Spleen (tissue), 11 donors: ENCODE results near the gene SORBS2. TPM values are rescaled to one million over a fixed set of nuclear protein-coding genes. Genes with fewer than 3 reads are reported as not detected.

ENCODE experiments used
- DNase-seq: peaks from one replicate; pipeline ENCODE4 v3.0.0-alpha.2; 2020
- H3K27ac ChIP-seq, 8 donors: fragments of 200-600 bp; sonication (generic) in 7 of 8; 1 replicate in 4 of 8; 2 replicates in 4 of 8; pipeline versions ENCODE4 v1.5.0 to v1.8.0; 2016 to 2021; ENCODE audit warnings: inconsistent platforms in 4 of 8, mild to moderate bottlenecking in 4 of 8, moderate library complexity in 1 of 8
- H3K27me3 ChIP-seq, 7 donors: fragments of 200-600 bp; sonication (generic) in 6 of 7; replicated peaks in 1 of 7; 1 replicate in 4 of 7; 2 replicates in 3 of 7; pipeline versions ENCODE4 v1.5.0 to v1.8.0; 2016 to 2021; ENCODE audit warnings: inconsistent platforms in 3 of 7, mild to moderate bottlenecking in 1 of 7
- H3K36me3 ChIP-seq, 6 donors: fragments of 200-600 bp; sonication (generic) in 5 of 6; 1 replicate in 4 of 6; 2 replicates in 2 of 6; pipeline versions ENCODE4 v1.5.0 to v1.8.0; 2016 to 2021; ENCODE audit warnings: inconsistent platforms in 2 of 6
- H3K4me1 ChIP-seq, 6 donors: fragments of 200-600 bp; sonication (generic) in 5 of 6; 1 replicate in 3 of 6; 2 replicates in 3 of 6; pipeline versions ENCODE4 v1.5.0 to v1.8.0; 2016 to 2021; ENCODE audit warnings: inconsistent platforms in 3 of 6
- H3K4me3 ChIP-seq, 8 donors: fragments of 200-600 bp; sonication (generic) in 7 of 8; 1 replicate in 4 of 8; 2 replicates in 4 of 8; pipeline versions ENCODE4 v1.5.0 to v1.8.0; 2016 to 2021; ENCODE audit warnings: inconsistent platforms in 4 of 8, mild to moderate bottlenecking in 4 of 8, moderate library complexity in 2 of 8
- H3K9me3 ChIP-seq, 8 donors: fragments of 200-600 bp; sonication (generic) in 7 of 8; 1 replicate in 4 of 8; 2 replicates in 4 of 8; pipeline versions ENCODE4 v1.5.0 to v1.8.0; 2016 to 2021; ENCODE audit warnings: inconsistent platforms in 4 of 8
- POLR2A ChIP-seq, 3 donors: fragments of 450-650 bp; IDR thresholded peaks; one replicate each; pipeline ENCODE4 v1.5.1; 2017; ENCODE audit warnings: antibody characterized with exemption in 3 of 3, mild to moderate bottlenecking in 1 of 3
- POLR2AphosphoS5 ChIP-seq, 3 donors: sonication (generic); formaldehyde crosslinking; IDR thresholded peaks; one replicate each; pipeline ENCODE4 v1.5.1; 2017; ENCODE audit warnings: antibody characterized with exemption in 3 of 3
- WGBS, 5 donors: extraction: QIAGEN DNeasy Blood & Tissue Kit in 3 of 5; methylation state at CpG; one replicate each; pipeline versions ENCODE4 v1.1.5 to v1.1.7; 2013 to 2018; 5-methylcytosine and 5-hydroxymethylcytosine counted together
- intact Hi-C: fragments of 100-400 bp; cut with DNase I; formaldehyde crosslinking; loops from one replicate; pipeline ENCODE4 v1.15.0; 2023; ENCODE audit warnings: low total_unique reads
- polyA plus RNA-seq, 3 donors: library from polyadenylated mRNA; stranded (reverse); fragments of 200-250 nt; gene quantifications; one replicate each; pipeline ENCODE4 v1.2.1, GENCODE V29; 2013
- total RNA-seq, 7 donors: library from RNA; depleted of rRNA in 3 of 7; stranded (reverse); fragments of >200 nt in 3 of 7; fragmentation: NEBNext Ultra II Directional in 4 of 7; extraction: Animal tissue kit (Norgen Biotek cat#: 25700) in 4 of 7; gene quantifications; one replicate each; pipeline versions ENCODE4 v1.1.0 to v1.2.1, GENCODE V29; 2016 to 2021
- TF ChIP-seq, protein P1 (sequence below), 11 experiments: fragments of 200-600 bp in 7 of 11; fragments of 450-650 bp in 4 of 11; sonication (generic) in 4 of 11; IDR thresholded peaks in 8 of 11; conservative IDR thresholded peaks in 3 of 11; 1 replicate in 7 of 11; 2 replicates in 4 of 11; pipeline versions ENCODE4 v1.4.0 to v1.8.0; 2016 to 2021; ENCODE audit warnings: antibody characterized with exemption in 11 of 11, inconsistent platforms in 4 of 11, mild to moderate bottlenecking in 1 of 11
- donor health status: healthy with polysubstance abuse.
- donor health status: DM: no; HTN: no; CAD: no; lungs with moderate emphysema.
- donor health status: DM: no; HTN: no; CAD: no.
- donor health status: Bipolar disorder and iron deficiency.
- donor health status: healthy.
- donor health status: DM: no; HTN: no; CAD: no.
- donor health status: DM: yes; HTN: yes; CAD: no.

The SORBS2 gene
- total and polyA plus RNA-seq, 10 donors = 5.9 to 128 (median 84.8) TPM

- Histone ChIP-seq H3K27ac (no peak overlapping the region), H3K4me3 (no peak overlapping the region), H3K4me1 (peaks cover 0 to 9% (median 0%) of the 10 kb centered on the region in 6 donors), H3K36me3 (no peaks in the 10 kb centered on the region), H3K9me3 (no peaks in the 10 kb centered on the region), H3K27me3 (no peaks in the 10 kb centered on the region)
- intact Hi-C loops = no loop called here
- DNase-seq = no peak
- TF ChIP-seq POLR2A (IDR thresholded peaks at IDR 0.05) = no peak
- TF ChIP-seq, protein P1, sequence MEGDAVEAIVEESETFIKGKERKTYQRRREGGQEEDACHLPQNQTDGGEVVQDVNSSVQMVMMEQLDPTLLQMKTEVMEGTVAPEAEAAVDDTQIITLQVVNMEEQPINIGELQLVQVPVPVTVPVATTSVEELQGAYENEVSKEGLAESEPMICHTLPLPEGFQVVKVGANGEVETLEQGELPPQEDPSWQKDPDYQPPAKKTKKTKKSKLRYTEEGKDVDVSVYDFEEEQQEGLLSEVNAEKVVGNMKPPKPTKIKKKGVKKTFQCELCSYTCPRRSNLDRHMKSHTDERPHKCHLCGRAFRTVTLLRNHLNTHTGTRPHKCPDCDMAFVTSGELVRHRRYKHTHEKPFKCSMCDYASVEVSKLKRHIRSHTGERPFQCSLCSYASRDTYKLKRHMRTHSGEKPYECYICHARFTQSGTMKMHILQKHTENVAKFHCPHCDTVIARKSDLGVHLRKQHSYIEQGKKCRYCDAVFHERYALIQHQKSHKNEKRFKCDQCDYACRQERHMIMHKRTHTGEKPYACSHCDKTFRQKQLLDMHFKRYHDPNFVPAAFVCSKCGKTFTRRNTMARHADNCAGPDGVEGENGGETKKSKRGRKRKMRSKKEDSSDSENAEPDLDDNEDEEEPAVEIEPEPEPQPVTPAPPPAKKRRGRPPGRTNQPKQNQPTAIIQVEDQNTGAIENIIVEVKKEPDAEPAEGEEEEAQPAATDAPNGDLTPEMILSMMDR (IDR thresholded peaks at IDR 0.05 in 8 of 11, conservative IDR thresholded peaks at IDR 0.05 in 3 of 11) = no peak
- no peak for TF ChIP-seq POLR2AphosphoS5 (IDR thresholded peaks at IDR 0.05)
- WGBS, 5 donors = 77 to 86% (median 81%) methylated on average over 13 to 14 of the region's 14 CpGs
These were observed 15.0 kb downstream of the SORBS2 start for GRCh38 chr4:185797018-185797417.

- TF ChIP-seq, protein P1 (IDR thresholded peaks at IDR 0.05 in 8 of 11, conservative IDR thresholded peaks at IDR 0.05 in 3 of 11) = no peak
- TF ChIP-seq POLR2AphosphoS5 (IDR thresholded peaks at IDR 0.05) = no peak
- TF ChIP-seq POLR2A (IDR thresholded peaks at IDR 0.05) = no peak
- H3K9me3 ChIP-seq = no peaks in the 10 kb centered on the region
- WGBS, 5 donors = 75 to 87% (median 83%) methylated on average over 4 to 11 of the region's 11 CpGs
- intact Hi-C loops = no loop called here
- DNase-seq = no peak
- H3K4me1 ChIP-seq = peaks cover 0 to 9% (median 0%) of the 10 kb centered on the region in 6 donors
- no peak overlapping the region for H3K27ac ChIP-seq
- no peak overlapping the region for H3K4me3 ChIP-seq
- H3K27me3 ChIP-seq = no peaks in the 10 kb centered on the region
- H3K36me3 ChIP-seq = no peaks in the 10 kb centered on the region
These were observed 15.8 kb downstream of the SORBS2 start for GRCh38 chr4:185796176-185796575.

DNA sequence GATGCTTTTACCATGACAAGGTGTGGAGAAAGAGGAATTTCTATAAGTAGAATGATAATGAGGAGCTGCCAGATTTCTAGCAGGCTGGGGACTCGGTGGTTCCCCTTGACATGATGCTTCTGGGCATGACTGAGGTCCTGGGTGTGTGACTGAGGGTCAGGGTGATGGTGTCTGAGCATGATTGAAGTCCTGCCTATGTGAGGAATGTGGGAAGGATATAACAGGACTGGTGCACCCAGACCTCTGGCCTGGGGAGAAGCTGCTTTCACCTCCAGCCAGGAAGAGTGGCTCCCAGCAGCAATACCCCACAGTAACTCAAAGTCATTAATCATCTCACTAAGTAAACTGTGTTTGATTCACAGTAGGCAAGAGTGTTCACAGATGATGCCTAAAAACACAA is 17.4 kb downstream of the SORBS2 start:
- WGBS, 5 donors = 38 to 84% (median 61%) methylated on average over 1 of the region's 1 CpG

GRCh38 chr4:185793716-185794115 is 18.3 kb downstream of the SORBS2 start:
- no peak for TF ChIP-seq POLR2AphosphoS5 (IDR thresholded peaks at IDR 0.05)
- TF ChIP-seq, protein P1 (IDR thresholded peaks at IDR 0.05 in 8 of 11, conservative IDR thresholded peaks at IDR 0.05 in 3 of 11) = no peak
- no peak for TF ChIP-seq POLR2A (IDR thresholded peaks at IDR 0.05)
- intact Hi-C loops = no loop called here
- H3K9me3 ChIP-seq = no peaks in the 10 kb centered on the region
- DNase-seq = no peak
- peaks cover 0 to 9% (median 0%) of the 10 kb centered on the region in 6 donors for H3K4me1 ChIP-seq
- H3K27me3 ChIP-seq = no peaks in the 10 kb centered on the region
- H3K36me3 ChIP-seq = no peaks in the 10 kb centered on the region
- WGBS, 5 donors = 59 to 81% (median 73%) methylated on average over 4 of the region's 4 CpGs
- H3K27ac ChIP-seq = peak overlapping the region in 6 of 8 donors; percentile 22 to 57 (median 32)
- H3K4me3 ChIP-seq = no peak overlapping the region

More for the DNA sequence above, 17.4 kb downstream of the SORBS2 start:
- intact Hi-C loops = no loop called here
- H3K9me3 ChIP-seq = no peaks in the 10 kb centered on the region
- no peak for TF ChIP-seq POLR2AphosphoS5 (IDR thresholded peaks at IDR 0.05)
- TF ChIP-seq, protein P1 (IDR thresholded peaks at IDR 0.05 in 8 of 11, conservative IDR thresholded peaks at IDR 0.05 in 3 of 11) = no peak
- no peak for TF ChIP-seq POLR2A (IDR thresholded peaks at IDR 0.05)
- no peak overlapping the region for H3K4me3 ChIP-seq
- H3K27ac ChIP-seq = peak overlapping the region in 4 of 8 donors; percentile 22 to 57 (median 34)
- peaks cover 0 to 9% (median 0%) of the 10 kb centered on the region in 6 donors for H3K4me1 ChIP-seq
- no peaks in the 10 kb centered on the region for H3K36me3 ChIP-seq
- no peak for DNase-seq
- no peaks in the 10 kb centered on the region for H3K27me3 ChIP-seq
